ENCODE measurements around the gene CNR2.

- TF ChIP-seq CTCF (IDR thresholded peaks at IDR 0.05) (no peak), PHF8 (IDR thresholded peaks at IDR 0.05; ENCODE audit: borderline replicate concordance, low read depth) (no peak), POLR2A (IDR thresholded peaks at IDR 0.05; ENCODE audit: low read length) (no peak), E2F6 (IDR thresholded peaks at IDR 0.05; ENCODE audit: borderline replicate concordance, low read depth) (no peak), BHLHE40 (IDR thresholded peaks at IDR 0.05; ENCODE audit: low read depth, low read length) (no peak), USF2 (IDR thresholded peaks at IDR 0.05) (no peak), POLR2AphosphoS2 (conservative IDR thresholded peaks at IDR 0.05; ENCODE audit: low read length) (no peak), CHD4 (IDR thresholded peaks at IDR 0.05; ENCODE audit: borderline replicate concordance) (no peak), NPAS2 (CRISPR knock-in tag; IDR thresholded peaks at IDR 0.05; ENCODE audit: borderline replicate concordance) (no peak), RAD21 (conservative IDR thresholded peaks at IDR 0.05 in 1 of 2, IDR thresholded peaks at IDR 0.05 in 1 of 2) (no peak)
These were observed 30.4 kb downstream of the CNR2 start for GRCh38 chr1:23882746-23883145.

Measured in A549 (cell line).